ENCODE measurements around the gene OR5T1. TPM values are rescaled to one million over a fixed set of nuclear protein-coding genes. Genes with fewer than 3 reads are reported as not detected.

The OR5T1 gene
- polyA plus RNA-seq, 2 of the 4 experiments (the other 2 are of a cell fraction) = not detected

GRCh38 chr11:56271092-56271491 lies 2.9 kb upstream of the OR5T1 start:
- WGBS (ENCODE audit: missing lambda C conversion rate) = 2% methylated on average over 3 of the region's 3 CpGs
- FAIRE-seq (no peak), DNase-seq (ENCODE audit: low read depth in 1 of 2, low spot score in 1 of 2) (no peak), ATAC-seq (no peak)
- POLR2A ChIA-PET = no interaction called here
- TF ChIP-seq HOXA7 (CRISPR knock-in tag; IDR thresholded peaks at IDR 0.05) (no peak), PBX3 (IDR thresholded peaks at IDR 0.05) (no peak), MAZ (IDR thresholded peaks at IDR 0.05; ENCODE audit: borderline replicate concordance, low read depth, low read length) (no peak), POLR2A (IDR thresholded peaks at IDR 0.05; ENCODE audit: low read length) (no peak), EHF (CRISPR knock-in tag; IDR thresholded peaks at IDR 0.05) (no peak), EHMT2 (IDR thresholded peaks at IDR 0.05; ENCODE audit: low read depth) (no peak), BHLHE40 (IDR thresholded peaks at IDR 0.05; ENCODE audit: low read depth, low read length) (no peak), HEYL (CRISPR knock-in tag; IDR thresholded peaks at IDR 0.05) (no peak), KDM1A (IDR thresholded peaks at IDR 0.05; ENCODE audit: low read depth) (no peak)
- CTCF ChIA-PET = interaction anchor here (0.9 to 1.0 kb wide), 2 partner anchors 23 to 36 kb away, joined by 3 to 4 read pairs; no protein-coding TSS in a partner anchor
- Histone ChIP-seq H3K4me2 (no peak overlapping the region), H3K4me3 (no peak overlapping the region), H3K27ac (no peak overlapping the region), H3K9me3 (no peaks in the 10 kb centered on the region; the same call in 2 of the 3 replicates), H3K4me1 (no peaks in the 10 kb centered on the region)

- Histone ChIP-seq H3K4me2 (no peak within 1 kb of the TSS), H3K27ac (no peak within 1 kb of the TSS), H3K4me3 (no peak within 1 kb of the TSS), H3K9me3 (no peaks in the 10 kb centered on the region), H3K4me1 (no peaks in the 10 kb centered on the region)
- ATAC-seq = no peak
- no peak for FAIRE-seq
- WGBS (ENCODE audit: missing lambda C conversion rate) = 1% methylated on average over 2 of the region's 2 CpGs
- CTCF ChIA-PET = no interaction called here
- TF ChIP-seq CEBPB (IDR thresholded peaks at IDR 0.05) = no peak
- TF ChIP-seq SMC3 (IDR thresholded peaks at IDR 0.05) = no peak
- no peak for TF ChIP-seq EP300 (IDR thresholded peaks at IDR 0.05)
- TF ChIP-seq MYC (IDR thresholded peaks at IDR 0.05; ENCODE audit: borderline replicate concordance, low read length) = no peak
- POLR2A ChIA-PET = interaction anchor here (0.7 kb wide), 1 partner anchor 38 kb away, joined by 3 read pairs; no protein-coding TSS in a partner anchor
- DNase-seq (ENCODE audit: low read depth in 1 of 2, low spot score in 1 of 2) = no peak
Observed at GRCh38 chr11:56292154-56292553, 18.2 kb downstream of the OR5T1 start, which contains the start of gene OR8H1. TSS of gene OR8H1 (minus strand) at chr11:56292254. CDS start at chr11:56291062, 1,192 bp downstream.

GRCh38 chr11:56296898-56297297 lies 22.9 kb downstream of the OR5T1 start:
- DNase-seq (ENCODE audit: low read depth in 1 of 2, low spot score in 1 of 2) = no peak
- 18% methylated on average over 4 of the region's 4 CpGs for WGBS (ENCODE audit: missing lambda C conversion rate)
- Histone ChIP-seq H3K9me3 (no peaks in the 10 kb centered on the region), H3K4me3 (no peak overlapping the region), H3K4me2 (no peak overlapping the region), H3K27ac (no peak overlapping the region), H3K4me1 (no peaks in the 10 kb centered on the region)
- ATAC-seq = no peak
- ChIA-PET POLR2A (no interaction called here), CTCF (no interaction called here)
- TF ChIP-seq REST (IDR thresholded peaks at IDR 0.05) (no peak), EP300 (IDR thresholded peaks at IDR 0.05) (no peak), MYC (IDR thresholded peaks at IDR 0.05; ENCODE audit: borderline replicate concordance, low read length) (no peak), FOSL2 (IDR thresholded peaks at IDR 0.05) (no peak), FOSL2 (CRISPR knock-in tag; IDR thresholded peaks at IDR 0.05) (no peak), HES2 (IDR thresholded peaks at IDR 0.05) (no peak), GATA3 (IDR thresholded peaks at IDR 0.05; ENCODE audit: borderline replicate concordance) (no peak), HOXB5 (CRISPR knock-in tag; IDR thresholded peaks at IDR 0.05) (no peak), HOXA7 (CRISPR knock-in tag; IDR thresholded peaks at IDR 0.05) (no peak), PHF8 (IDR thresholded peaks at IDR 0.05; ENCODE audit: borderline replicate concordance, low read depth) (no peak), HDAC2 (IDR thresholded peaks at IDR 0.05) (no peak), RARB (CRISPR knock-in tag; IDR thresholded peaks at IDR 0.05) (no peak), BCL3 (IDR thresholded peaks at IDR 0.05) (no peak)
- FAIRE-seq = no peak
